Esophagus squamous epithelium (tissue), 4 donors: Measurements from ENCODE around the gene MSANTD1.

ENCODE experiments used
- CTCF ChIP-seq, 6 experiments: fragments of 450-650 bp in 4 of 6; fragments of 200-600 bp in 2 of 6; sonication (generic) in 2 of 6; IDR thresholded peaks; one replicate each; pipeline ENCODE4 v1.5.1; 2016 to 2019; ENCODE audit warnings: antibody characterized with exemption in 6 of 6, mild to moderate bottlenecking in 4 of 6, moderate library complexity in 4 of 6
- POLR2A ChIP-seq, 4 donors: fragments of 450-650 bp; IDR thresholded peaks; one replicate each; pipeline ENCODE4 v1.6.1; 2017; ENCODE audit warnings: antibody characterized with exemption in 4 of 4, mild to moderate bottlenecking in 4 of 4, moderate library complexity in 3 of 4

DNA sequence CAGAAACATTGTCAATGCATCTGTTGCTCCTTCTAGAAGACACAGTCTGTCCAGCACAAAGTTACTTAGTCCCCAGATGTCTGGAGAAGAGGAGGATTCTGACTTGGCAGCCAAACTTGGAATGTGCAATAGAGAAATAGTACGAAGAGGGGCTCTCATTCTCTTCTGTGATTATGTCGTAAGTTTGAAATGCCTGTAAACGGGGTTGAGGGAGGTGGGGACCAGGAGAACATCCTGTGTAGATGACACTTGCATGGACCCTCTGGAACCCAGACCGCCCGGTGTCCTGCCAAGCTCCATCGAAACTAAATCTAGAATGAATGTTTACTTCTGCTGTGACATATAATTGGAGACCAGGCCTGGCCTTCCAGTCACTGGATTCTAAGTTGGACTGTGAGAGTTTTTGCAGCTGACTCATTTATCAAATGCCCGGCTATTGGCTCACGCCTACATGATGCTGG lies 45.0 kb upstream of the MSANTD1 start:
- no peak for TF ChIP-seq POLR2A (IDR thresholded peaks at IDR 0.05)
- no peak for TF ChIP-seq CTCF (IDR thresholded peaks at IDR 0.05)
